NCI-H1092 (cell line): Measurements from ENCODE around the gene SLC4A2.
"Not testable (repeated sequence)": the region's sequence is repeated elsewhere in the genome, so short reads cannot be mapped to it uniquely, and the experiment has no call there.

Source experiments
- DNase-seq: peaks from one replicate; lab custom pipeline; 2025; lab: John Stamatoyannopoulos, UW

The SLC4A2 gene

GRCh38 chr7:151059367-151060112, at the start of gene SLC4A2:
TSS of gene SLC4A2 (plus strand) at chr7:151059589. CDS start at chr7:151061988, 2,399 bp downstream.
- peak; percentile 61 for DNase-seq

GRCh38 chr7:151010037-151010306, 49.4 kb upstream of the SLC4A2 start:
- DNase-seq = no peak

- no peak for DNase-seq
Observed at GRCh38 chr7:151010307-151011096, 48.9 kb upstream of the SLC4A2 start.

- DNase-seq = no peak
Observed at GRCh38 chr7:151011097-151011409, 48.3 kb upstream of the SLC4A2 start.

GRCh38 chr7:151011616-151012015, 47.8 kb upstream of the SLC4A2 start:
- not testable (repeated sequence) for DNase-seq

GRCh38 chr7:151012031-151012692, 47.2 kb upstream of the SLC4A2 start:
- DNase-seq = no peak

- DNase-seq = no peak
Observed at GRCh38 chr7:151012911-151013347, 46.5 kb upstream of the SLC4A2 start.

- no peak for DNase-seq
Observed at GRCh38 chr7:151013356-151013732, 46.0 kb upstream of the SLC4A2 start.

GRCh38 chr7:151013733-151014497, 45.5 kb upstream of the SLC4A2 start:
- DNase-seq = peak; percentile 60

- no peak for DNase-seq
Observed at GRCh38 chr7:151014950-151015349, 44.4 kb upstream of the SLC4A2 start.

GRCh38 chr7:151015967-151016366, 43.4 kb upstream of the SLC4A2 start:
- DNase-seq = no peak

GRCh38 chr7:151016505-151016904, 42.9 kb upstream of the SLC4A2 start:
- DNase-seq = no peak

- DNase-seq = no peak
Observed at GRCh38 chr7:151016942-151017341, 42.4 kb upstream of the SLC4A2 start.

- DNase-seq = no peak
Observed at GRCh38 chr7:151017370-151017952, 41.9 kb upstream of the SLC4A2 start.

- peak; percentile 63 for DNase-seq
Observed at GRCh38 chr7:151017953-151018420, 41.4 kb upstream of the SLC4A2 start.

GRCh38 chr7:151018421-151019129, 40.8 kb upstream of the SLC4A2 start:
- DNase-seq = peak; percentile 64

- no peak for DNase-seq
Observed at GRCh38 chr7:151019130-151019447, 40.3 kb upstream of the SLC4A2 start.

- no peak for DNase-seq
Observed at GRCh38 chr7:151020231-151020630, 39.2 kb upstream of the SLC4A2 start.

- no peak for DNase-seq
Observed at GRCh38 chr7:151023232-151023631, 36.2 kb upstream of the SLC4A2 start.

GRCh38 chr7:151024435-151025056, 34.8 kb upstream of the SLC4A2 start, which contains the start of gene ATG9B:
TSS of gene ATG9B (minus strand) at chr7:151024494. CDS start at chr7:151024423, 71 bp downstream.
- no peak for DNase-seq
